Ovary (tissue), 3 donors: ENCODE results near the gene TAPT1.

ENCODE experiments used
- POLR2A ChIP-seq: fragments of 450-650 bp; IDR thresholded peaks from one replicate; pipeline ENCODE4 v1.6.1; 2017; ENCODE audit warnings: antibody characterized with exemption, mild to moderate bottlenecking, moderate library complexity
- TF ChIP-seq, protein P1 (sequence below), 3 donors: fragments of 450-650 bp in 2 of 3; fragments of 200-600 bp in 1 of 3; IDR thresholded peaks; one replicate each; pipeline versions ENCODE4 v1.5.1 to v1.8.0; 2016 to 2022; ENCODE audit warnings: antibody characterized with exemption in 3 of 3, mild to moderate bottlenecking in 1 of 3
- donor health status: DM: no; HTN: no; CAD: no.

DNA sequence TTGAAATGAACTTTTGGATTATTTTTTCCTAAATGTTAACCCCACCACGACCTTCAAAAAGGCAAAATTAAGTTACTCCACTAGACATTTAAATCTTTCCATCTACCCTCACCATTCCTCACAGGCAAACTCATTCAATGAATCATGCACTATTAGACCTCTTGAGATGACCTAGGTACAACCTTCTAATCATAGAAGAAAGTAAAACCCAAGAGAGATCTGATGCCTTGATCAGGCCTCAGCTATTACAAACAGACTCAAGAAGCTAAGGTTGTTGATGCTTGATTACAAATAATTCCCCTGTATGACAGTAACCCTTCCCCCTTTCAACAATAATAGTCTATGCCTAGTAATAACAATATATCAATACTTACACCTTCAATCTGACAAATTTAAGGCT is 18.9 kb downstream of the TAPT1 start:
- TF ChIP-seq, protein P1, sequence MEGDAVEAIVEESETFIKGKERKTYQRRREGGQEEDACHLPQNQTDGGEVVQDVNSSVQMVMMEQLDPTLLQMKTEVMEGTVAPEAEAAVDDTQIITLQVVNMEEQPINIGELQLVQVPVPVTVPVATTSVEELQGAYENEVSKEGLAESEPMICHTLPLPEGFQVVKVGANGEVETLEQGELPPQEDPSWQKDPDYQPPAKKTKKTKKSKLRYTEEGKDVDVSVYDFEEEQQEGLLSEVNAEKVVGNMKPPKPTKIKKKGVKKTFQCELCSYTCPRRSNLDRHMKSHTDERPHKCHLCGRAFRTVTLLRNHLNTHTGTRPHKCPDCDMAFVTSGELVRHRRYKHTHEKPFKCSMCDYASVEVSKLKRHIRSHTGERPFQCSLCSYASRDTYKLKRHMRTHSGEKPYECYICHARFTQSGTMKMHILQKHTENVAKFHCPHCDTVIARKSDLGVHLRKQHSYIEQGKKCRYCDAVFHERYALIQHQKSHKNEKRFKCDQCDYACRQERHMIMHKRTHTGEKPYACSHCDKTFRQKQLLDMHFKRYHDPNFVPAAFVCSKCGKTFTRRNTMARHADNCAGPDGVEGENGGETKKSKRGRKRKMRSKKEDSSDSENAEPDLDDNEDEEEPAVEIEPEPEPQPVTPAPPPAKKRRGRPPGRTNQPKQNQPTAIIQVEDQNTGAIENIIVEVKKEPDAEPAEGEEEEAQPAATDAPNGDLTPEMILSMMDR (IDR thresholded peaks at IDR 0.05) = no peak
- TF ChIP-seq POLR2A = no peak
